Fibroblast of lung (primary cell): ENCODE measurements around the gene GSTM5. TPM values are rescaled to one million over a fixed set of nuclear protein-coding genes. Genes with fewer than 3 reads are reported as not detected.

Experiments used
- DNase-seq, 2 donors: peaks; one replicate each; pipeline versions ENCODE4 v3.0.0 to v3.0.0-alpha.2; 2010; ENCODE audit warnings: low read depth in 2 of 2
- H2AFZ ChIP-seq: 2 replicates; pipeline ENCODE4 v1.5.1; 2012; ENCODE audit warnings: low read length, control low read depth, inconsistent platforms
- H3K27ac ChIP-seq: 2 replicates; pipeline ENCODE4 v1.5.1; 2011; ENCODE audit warnings: low read length, control low read depth; ENCODE audit not compliant: insufficient read depth
- H3K27me3 ChIP-seq: 2 replicates; pipeline ENCODE4 v1.5.1; 2011; ENCODE audit warnings: mild to moderate bottlenecking, low read length; ENCODE audit not compliant: control insufficient read depth, insufficient read depth
- H3K36me3 ChIP-seq: 2 replicates; pipeline ENCODE4 v1.5.1; 2011; ENCODE audit warnings: low read length; ENCODE audit not compliant: control insufficient read depth, insufficient read depth
- H3K4me1 ChIP-seq: 2 replicates; pipeline ENCODE4 v1.5.1; 2011; ENCODE audit warnings: low read length; ENCODE audit not compliant: control insufficient read depth, insufficient read depth; ENCODE audit errors: extremely low read depth
- H3K4me2 ChIP-seq: 2 replicates; pipeline ENCODE4 v1.5.1; 2011; ENCODE audit warnings: low read length, control low read depth; ENCODE audit not compliant: insufficient read depth; ENCODE audit errors: extremely low read depth
- H3K4me3 ChIP-seq, 4 experiments: fragments of 200-600 bp in 1 of 4; sonication (generic) in 1 of 4; replicated peaks in 1 of 4; 2 replicates each; pipeline ENCODE4 v1.5.1; 2011 to 2016; ENCODE audit warnings: low read length in 4 of 4, low read depth in 3 of 4, mild to moderate bottlenecking in 3 of 4, control low read depth in 2 of 4, inconsistent platforms in 1 of 4, mixed read lengths in 1 of 4; ENCODE audit not compliant: insufficient read depth in 1 of 4; ENCODE audit errors: control extremely low read depth in 1 of 4
- H3K79me2 ChIP-seq: 2 replicates; pipeline ENCODE4 v1.5.1; 2012; ENCODE audit warnings: mild to moderate bottlenecking, low read length, inconsistent platforms; ENCODE audit not compliant: control insufficient read depth, insufficient read depth
- H3K9ac ChIP-seq: 2 replicates; pipeline ENCODE4 v1.5.1; 2011; ENCODE audit warnings: mild to moderate bottlenecking, low read length, control low read depth; ENCODE audit not compliant: insufficient read depth
- H3K9me3 ChIP-seq: 2 replicates; pipeline ENCODE4 v1.5.1; 2012; ENCODE audit warnings: low read depth, low read length; ENCODE audit not compliant: control insufficient read depth, insufficient read depth
- H4K20me1 ChIP-seq: 2 replicates; pipeline ENCODE4 v1.5.1; 2011; ENCODE audit warnings: low read length; ENCODE audit not compliant: control insufficient read depth, insufficient read depth; ENCODE audit errors: extremely low read depth
- EZH2 ChIP-seq: IDR thresholded peaks from 2 replicates; pipeline ENCODE4 v1.5.1; 2012; ENCODE audit warnings: low read length, control low read depth, mild to moderate bottlenecking; ENCODE audit errors: missing control alignments
- polyA plus RNA-seq, 2 donors: library from polyadenylated mRNA; depleted of rRNA in 1 of 2; stranded (reverse) in 1 of 2; unstranded in 1 of 2; fragments of >200 nt; gene quantifications; 2 replicates each; pipeline ENCODE4 v1.2.1, GENCODE V29; 2011 to 2012; ENCODE audit warnings: missing spikeins in 1 of 2
- total RNA-seq: library from RNA; depleted of rRNA; stranded (reverse); fragments of >200 nt; gene quantifications from 2 replicates; pipeline ENCODE4 v1.2.1, GENCODE V29; 2014
- TF ChIP-seq, protein P1 (sequence below), 2 donors: IDR thresholded peaks in 1 of 2; conservative IDR thresholded peaks in 1 of 2; 1 replicate in 1 of 2; 2 replicates in 1 of 2; pipeline ENCODE4 v1.5.1; 2011 to 2012; ENCODE audit warnings: low read length in 2 of 2, control low read depth in 1 of 2, inconsistent platforms in 1 of 2, low read depth in 1 of 2, mild to moderate bottlenecking in 1 of 2

GSTM5 gene
- total and polyA plus RNA-seq, 2 donors (not counting 1 experiment from before 2014, with no cell fraction given) = 6.1 to 21.6 TPM

DNA sequence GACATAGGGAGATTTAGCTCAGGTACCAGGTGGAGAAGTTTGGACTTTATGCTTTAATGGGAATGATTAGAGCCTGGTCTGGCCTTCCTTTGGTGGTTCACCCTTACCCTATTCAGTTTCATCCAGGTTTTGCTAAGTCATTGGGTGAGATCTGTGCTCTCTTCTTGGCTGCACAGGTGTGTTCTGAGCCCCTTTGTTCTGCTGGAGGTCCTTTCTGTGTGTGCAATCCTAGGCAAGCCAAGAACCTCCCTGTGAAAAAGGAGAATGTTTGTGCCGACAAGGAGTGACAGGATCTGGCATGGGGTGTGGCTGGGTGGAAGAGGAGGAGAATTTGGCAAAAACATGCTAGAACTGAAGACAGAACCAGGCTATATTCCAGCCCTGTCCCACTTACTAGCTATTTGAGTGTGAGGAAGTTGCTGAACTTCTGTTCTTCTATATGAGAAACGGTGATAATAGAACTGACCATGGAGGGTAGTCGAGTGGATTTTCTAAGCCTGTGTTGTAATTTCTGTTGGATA, 4.6 kb downstream of the GSTM5 start:
- no peak for DNase-seq
- Histone ChIP-seq H3K4me3 (no peak overlapping the region), H3K9me3 (no peaks in the 10 kb centered on the region), H3K36me3 (no peaks in the 10 kb centered on the region), H3K9ac (no peak overlapping the region), H3K27ac (no peak overlapping the region), H3K4me1 (no peaks in the 10 kb centered on the region), H4K20me1 (no peaks in the 10 kb centered on the region), H3K4me2 (no peak overlapping the region), H3K79me2 (no peaks in the 10 kb centered on the region), H3K27me3 (no peaks in the 10 kb centered on the region), H2AFZ (no peak overlapping the region)
- TF ChIP-seq EZH2 = no peak
- TF ChIP-seq, protein P1, sequence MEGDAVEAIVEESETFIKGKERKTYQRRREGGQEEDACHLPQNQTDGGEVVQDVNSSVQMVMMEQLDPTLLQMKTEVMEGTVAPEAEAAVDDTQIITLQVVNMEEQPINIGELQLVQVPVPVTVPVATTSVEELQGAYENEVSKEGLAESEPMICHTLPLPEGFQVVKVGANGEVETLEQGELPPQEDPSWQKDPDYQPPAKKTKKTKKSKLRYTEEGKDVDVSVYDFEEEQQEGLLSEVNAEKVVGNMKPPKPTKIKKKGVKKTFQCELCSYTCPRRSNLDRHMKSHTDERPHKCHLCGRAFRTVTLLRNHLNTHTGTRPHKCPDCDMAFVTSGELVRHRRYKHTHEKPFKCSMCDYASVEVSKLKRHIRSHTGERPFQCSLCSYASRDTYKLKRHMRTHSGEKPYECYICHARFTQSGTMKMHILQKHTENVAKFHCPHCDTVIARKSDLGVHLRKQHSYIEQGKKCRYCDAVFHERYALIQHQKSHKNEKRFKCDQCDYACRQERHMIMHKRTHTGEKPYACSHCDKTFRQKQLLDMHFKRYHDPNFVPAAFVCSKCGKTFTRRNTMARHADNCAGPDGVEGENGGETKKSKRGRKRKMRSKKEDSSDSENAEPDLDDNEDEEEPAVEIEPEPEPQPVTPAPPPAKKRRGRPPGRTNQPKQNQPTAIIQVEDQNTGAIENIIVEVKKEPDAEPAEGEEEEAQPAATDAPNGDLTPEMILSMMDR (conservative IDR thresholded peaks at IDR 0.05 in 1 of 2, IDR thresholded peaks at IDR 0.05 in 1 of 2; ENCODE audit: low read depth in 1 of 2, low read length in 2 of 2) = no peak

DNA sequence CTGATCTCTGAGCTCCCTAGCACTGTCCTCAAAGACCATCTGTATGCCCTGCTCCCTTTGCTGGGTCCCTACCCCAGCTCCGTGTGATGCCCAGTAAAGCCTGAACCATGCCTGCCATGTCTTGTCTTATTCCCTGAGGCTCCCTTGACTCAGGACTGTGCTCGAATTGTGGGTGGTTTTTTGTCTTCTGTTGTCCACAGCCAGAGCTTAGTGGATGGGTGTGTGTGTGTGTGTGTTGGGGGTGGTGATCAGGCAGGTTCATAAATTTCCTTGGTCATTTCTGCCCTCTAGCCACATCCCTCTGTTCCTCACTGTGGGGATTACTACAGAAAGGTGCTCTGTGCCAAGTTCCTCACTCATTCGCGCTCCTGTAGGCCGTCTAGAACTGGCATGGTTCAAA, 5.7 kb downstream of the GSTM5 start:
- TF ChIP-seq, protein P1 (conservative IDR thresholded peaks at IDR 0.05 in 1 of 2, IDR thresholded peaks at IDR 0.05 in 1 of 2; ENCODE audit: low read depth in 1 of 2, low read length in 2 of 2) = no peak
- no peak for TF ChIP-seq EZH2
- H3K27ac ChIP-seq = no peak overlapping the region
- no peak overlapping the region for H3K4me2 ChIP-seq
- H3K27me3 ChIP-seq = no peaks in the 10 kb centered on the region
- H4K20me1 ChIP-seq = no peaks in the 10 kb centered on the region
- H3K9me3 ChIP-seq = no peaks in the 10 kb centered on the region
- no peak for DNase-seq
- no peak overlapping the region for H3K9ac ChIP-seq
- H2AFZ ChIP-seq = no peak overlapping the region
- no peaks in the 10 kb centered on the region for H3K36me3 ChIP-seq
- H3K4me3 ChIP-seq = no peak overlapping the region
- H3K4me1 ChIP-seq = no peaks in the 10 kb centered on the region
- no peaks in the 10 kb centered on the region for H3K79me2 ChIP-seq

GRCh38 chr1:109718495-109718894, 6.4 kb downstream of the GSTM5 start:
- no peak overlapping the region for H3K27ac ChIP-seq

More at GRCh38 chr1:109718495-109718894, 6.4 kb downstream of the GSTM5 start:
- Histone ChIP-seq H3K27me3 (no peaks in the 10 kb centered on the region), H3K4me3 (no peak overlapping the region), H3K4me1 (no peaks in the 10 kb centered on the region), H3K79me2 (no peaks in the 10 kb centered on the region), H3K9ac (no peak overlapping the region), H3K4me2 (no peak overlapping the region), H4K20me1 (no peaks in the 10 kb centered on the region), H3K9me3 (no peaks in the 10 kb centered on the region), H3K36me3 (no peaks in the 10 kb centered on the region), H2AFZ (no peak overlapping the region)
- DNase-seq = peak in 1 of 2 donors; percentile 35
- TF ChIP-seq, protein P1 (conservative IDR thresholded peaks at IDR 0.05 in 1 of 2, IDR thresholded peaks at IDR 0.05 in 1 of 2; ENCODE audit: low read depth in 1 of 2, low read length in 2 of 2) = no peak
- TF ChIP-seq EZH2 = no peak
